GM23338 (cell line): ENCODE data around the gene ROBO1. TPM values are rescaled to one million over a fixed set of nuclear protein-coding genes. Genes with fewer than 3 reads are reported as not detected.

Experiments used
- ETS1 ChIP-seq: IDR thresholded peaks from 2 replicates; pipeline ENCODE4 v1.6.1; 2016; ENCODE audit warnings: antibody characterized with exemption
- EZH2 ChIP-seq: fragments of 200-600 bp; sonication (generic); IDR thresholded peaks from one replicate; pipeline ENCODE4 v1.8.0; 2017; ENCODE audit warnings: antibody characterized with exemption, mild to moderate bottlenecking, low read depth; ENCODE audit not compliant: unreplicated experiment
- EZH2phosphoT487 ChIP-seq: fragments of 200-600 bp; sonication (generic); IDR thresholded peaks from one replicate; pipeline ENCODE4 v1.8.1; 2018; ENCODE audit warnings: antibody characterized with exemption; ENCODE audit not compliant: unreplicated experiment
- POLR2AphosphoS5 ChIP-seq: IDR thresholded peaks from 2 replicates; pipeline ENCODE4 v1.6.1; 2016; ENCODE audit warnings: antibody characterized with exemption, low read depth
- ZNF331 ChIP-seq: fragments of 250-450 bp; sonication (Bioruptor Pico); IDR thresholded peaks from 2 replicates; pipeline ENCODE4 v1.5.0; 2020; ENCODE audit warnings: low read depth, mild to moderate bottlenecking, moderate library complexity
- polyA plus RNA-seq: library from polyadenylated mRNA; unstranded; fragments of >200 nt; fragmentation: Nextera tagmentation; extraction: Ambion mirVana; gene quantifications from 2 replicates; pipeline ENCODE4 v1.2.1, GENCODE V29; 2016
- total RNA-seq: library from RNA; depleted of rRNA; stranded (reverse); fragments of >200 nt; shearing (Covaris generic); gene quantifications from 2 replicates; pipeline ENCODE4 v1.2.3, GENCODE V29; 2014
- TF ChIP-seq, protein P1 (sequence below): fragments of 250-450 bp; sonication (Bioruptor Pico); IDR thresholded peaks from 2 replicates; pipeline ENCODE4 v1.5.0; 2020; ENCODE audit warnings: mild to moderate bottlenecking, moderate library complexity
- TF ChIP-seq, protein P2 (sequence below), 2 experiments: fragments of 200-600 bp in 1 of 2; sonication (generic) in 1 of 2; conservative IDR thresholded peaks; 2 replicates each; pipeline versions ENCODE4 v1.5.1 to v1.6.1; 2016 to 2017; ENCODE audit warnings: antibody characterized with exemption in 2 of 2, low read depth in 2 of 2, mild to moderate bottlenecking in 2 of 2, moderate library complexity in 1 of 2

ROBO1 gene
- total and polyA plus RNA-seq, 2 experiments from 2014 or later: 19.2 to 78.3 TPM

GRCh38 chr3:79217096-79217495, 550.7 kb downstream of the ROBO1 start (continued):
- TF ChIP-seq, protein P1, sequence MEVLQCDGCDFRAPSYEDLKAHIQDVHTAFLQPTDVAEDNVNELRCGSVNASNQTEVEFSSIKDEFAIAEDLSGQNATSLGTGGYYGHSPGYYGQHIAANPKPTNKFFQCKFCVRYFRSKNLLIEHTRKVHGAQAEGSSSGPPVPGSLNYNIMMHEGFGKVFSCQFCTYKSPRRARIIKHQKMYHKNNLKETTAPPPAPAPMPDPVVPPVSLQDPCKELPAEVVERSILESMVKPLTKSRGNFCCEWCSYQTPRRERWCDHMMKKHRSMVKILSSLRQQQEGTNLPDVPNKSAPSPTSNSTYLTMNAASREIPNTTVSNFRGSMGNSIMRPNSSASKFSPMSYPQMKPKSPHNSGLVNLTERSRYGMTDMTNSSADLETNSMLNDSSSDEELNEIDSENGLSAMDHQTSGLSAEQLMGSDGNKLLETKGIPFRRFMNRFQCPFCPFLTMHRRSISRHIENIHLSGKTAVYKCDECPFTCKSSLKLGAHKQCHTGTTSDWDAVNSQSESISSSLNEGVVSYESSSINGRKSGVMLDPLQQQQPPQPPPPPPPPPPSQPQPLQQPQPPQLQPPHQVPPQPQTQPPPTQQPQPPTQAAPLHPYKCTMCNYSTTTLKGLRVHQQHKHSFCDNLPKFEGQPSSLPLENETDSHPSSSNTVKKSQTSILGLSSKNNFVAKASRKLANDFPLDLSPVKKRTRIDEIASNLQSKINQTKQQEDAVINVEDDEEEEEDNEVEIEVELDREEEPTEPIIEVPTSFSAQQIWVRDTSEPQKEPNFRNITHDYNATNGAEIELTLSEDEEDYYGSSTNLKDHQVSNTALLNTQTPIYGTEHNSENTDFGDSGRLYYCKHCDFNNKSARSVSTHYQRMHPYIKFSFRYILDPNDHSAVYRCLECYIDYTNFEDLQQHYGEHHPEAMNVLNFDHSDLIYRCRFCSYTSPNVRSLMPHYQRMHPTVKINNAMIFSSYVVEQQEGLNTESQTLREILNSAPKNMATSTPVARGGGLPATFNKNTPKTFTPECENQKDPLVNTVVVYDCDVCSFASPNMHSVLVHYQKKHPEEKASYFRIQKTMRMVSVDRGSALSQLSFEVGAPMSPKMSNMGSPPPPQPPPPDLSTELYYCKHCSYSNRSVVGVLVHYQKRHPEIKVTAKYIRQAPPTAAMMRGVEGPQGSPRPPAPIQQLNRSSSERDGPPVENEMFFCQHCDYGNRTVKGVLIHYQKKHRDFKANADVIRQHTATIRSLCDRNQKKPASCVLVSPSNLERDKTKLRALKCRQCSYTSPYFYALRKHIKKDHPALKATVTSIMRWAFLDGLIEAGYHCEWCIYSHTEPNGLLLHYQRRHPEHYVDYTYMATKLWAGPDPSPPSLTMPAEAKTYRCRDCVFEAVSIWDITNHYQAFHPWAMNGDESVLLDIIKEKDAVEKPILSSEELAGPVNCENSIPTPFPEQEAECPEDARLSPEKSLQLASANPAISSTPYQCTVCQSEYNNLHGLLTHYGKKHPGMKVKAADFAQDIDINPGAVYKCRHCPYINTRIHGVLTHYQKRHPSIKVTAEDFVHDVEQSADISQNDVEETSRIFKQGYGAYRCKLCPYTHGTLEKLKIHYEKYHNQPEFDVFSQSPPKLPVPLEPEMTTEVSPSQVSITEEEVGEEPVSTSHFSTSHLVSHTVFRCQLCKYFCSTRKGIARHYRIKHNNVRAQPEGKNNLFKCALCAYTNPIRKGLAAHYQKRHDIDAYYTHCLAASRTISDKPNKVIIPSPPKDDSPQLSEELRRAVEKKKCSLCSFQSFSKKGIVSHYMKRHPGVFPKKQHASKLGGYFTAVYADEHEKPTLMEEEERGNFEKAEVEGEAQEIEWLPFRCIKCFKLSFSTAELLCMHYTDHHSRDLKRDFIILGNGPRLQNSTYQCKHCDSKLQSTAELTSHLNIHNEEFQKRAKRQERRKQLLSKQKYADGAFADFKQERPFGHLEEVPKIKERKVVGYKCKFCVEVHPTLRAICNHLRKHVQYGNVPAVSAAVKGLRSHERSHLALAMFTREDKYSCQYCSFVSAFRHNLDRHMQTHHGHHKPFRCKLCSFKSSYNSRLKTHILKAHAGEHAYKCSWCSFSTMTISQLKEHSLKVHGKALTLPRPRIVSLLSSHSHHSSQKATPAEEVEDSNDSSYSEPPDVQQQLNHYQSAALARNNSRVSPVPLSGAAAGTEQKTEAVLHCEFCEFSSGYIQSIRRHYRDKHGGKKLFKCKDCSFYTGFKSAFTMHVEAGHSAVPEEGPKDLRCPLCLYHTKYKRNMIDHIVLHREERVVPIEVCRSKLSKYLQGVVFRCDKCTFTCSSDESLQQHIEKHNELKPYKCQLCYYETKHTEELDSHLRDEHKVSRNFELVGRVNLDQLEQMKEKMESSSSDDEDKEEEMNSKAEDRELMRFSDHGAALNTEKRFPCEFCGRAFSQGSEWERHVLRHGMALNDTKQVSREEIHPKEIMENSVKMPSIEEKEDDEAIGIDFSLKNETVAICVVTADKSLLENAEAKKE (CRISPR knock-in tag): no peak
- TF ChIP-seq POLR2AphosphoS5 (no peak), ETS1 (no peak), ZNF331 (CRISPR knock-in tag) (no peak), EZH2 (no peak), EZH2phosphoT487 (no peak)
- TF ChIP-seq, protein P2, sequence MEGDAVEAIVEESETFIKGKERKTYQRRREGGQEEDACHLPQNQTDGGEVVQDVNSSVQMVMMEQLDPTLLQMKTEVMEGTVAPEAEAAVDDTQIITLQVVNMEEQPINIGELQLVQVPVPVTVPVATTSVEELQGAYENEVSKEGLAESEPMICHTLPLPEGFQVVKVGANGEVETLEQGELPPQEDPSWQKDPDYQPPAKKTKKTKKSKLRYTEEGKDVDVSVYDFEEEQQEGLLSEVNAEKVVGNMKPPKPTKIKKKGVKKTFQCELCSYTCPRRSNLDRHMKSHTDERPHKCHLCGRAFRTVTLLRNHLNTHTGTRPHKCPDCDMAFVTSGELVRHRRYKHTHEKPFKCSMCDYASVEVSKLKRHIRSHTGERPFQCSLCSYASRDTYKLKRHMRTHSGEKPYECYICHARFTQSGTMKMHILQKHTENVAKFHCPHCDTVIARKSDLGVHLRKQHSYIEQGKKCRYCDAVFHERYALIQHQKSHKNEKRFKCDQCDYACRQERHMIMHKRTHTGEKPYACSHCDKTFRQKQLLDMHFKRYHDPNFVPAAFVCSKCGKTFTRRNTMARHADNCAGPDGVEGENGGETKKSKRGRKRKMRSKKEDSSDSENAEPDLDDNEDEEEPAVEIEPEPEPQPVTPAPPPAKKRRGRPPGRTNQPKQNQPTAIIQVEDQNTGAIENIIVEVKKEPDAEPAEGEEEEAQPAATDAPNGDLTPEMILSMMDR (conservative IDR thresholded peaks at IDR 0.05; ENCODE audit: low read depth in 2 of 2): no peak
